Activated CD4-positive, alpha-beta T cell treated with anti-CD3 and anti-CD28 coated beads, Interleukin-2, amount 50 U/mL, for 16 hours (primary cell): ENCODE data around the gene MAGI2.
A peak's percentile ranks its signal among the peaks of the same experiment; 100 is the strongest.
"Not testable (repeated sequence)": the region's sequence is repeated elsewhere in the genome, so short reads cannot be mapped to it uniquely, and the experiment has no call there.

Experiments used
- DNase-seq: peaks from one replicate; pipeline ENCODE4 v3.0.0-alpha.2; 2020

The MAGI2 gene

DNA sequence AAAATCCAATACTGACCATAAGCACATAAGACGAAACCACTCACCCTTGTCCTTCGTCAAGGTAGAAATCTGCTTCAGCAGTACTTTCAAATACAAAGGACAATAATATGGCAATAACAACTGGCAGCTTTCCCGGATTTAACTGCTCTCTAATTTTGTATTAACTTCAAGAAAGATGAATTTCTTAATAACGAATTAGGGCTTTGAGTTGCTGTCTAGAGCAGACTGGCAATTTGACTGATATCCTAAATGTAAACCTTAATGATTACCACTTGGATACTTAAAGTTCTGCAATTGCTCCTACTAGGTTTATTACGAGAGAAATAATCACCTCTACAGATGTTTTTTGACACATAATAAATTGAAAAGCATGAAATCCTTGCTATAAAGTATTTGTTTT lies 418.7 kb downstream of the MAGI2 start:
- no peak for DNase-seq

DNA sequence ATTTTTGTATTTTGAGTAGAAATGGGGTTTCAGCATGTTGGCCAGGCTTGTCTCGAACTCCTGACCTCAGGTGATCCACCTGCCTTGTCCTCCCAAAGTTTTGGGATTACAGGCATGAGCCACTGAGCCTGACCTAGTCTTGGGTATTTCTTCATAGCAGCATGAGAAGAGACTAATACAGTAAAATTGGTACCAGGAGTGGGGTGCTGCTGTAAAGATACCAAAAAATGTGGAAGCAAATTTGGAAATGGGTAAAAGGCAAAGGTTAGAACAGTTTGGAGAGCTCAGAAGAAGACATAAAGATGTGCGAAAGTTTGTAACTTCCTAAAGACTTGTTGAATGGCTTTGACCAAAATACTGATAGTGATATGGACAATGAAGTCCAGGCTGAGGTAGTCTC lies 433.8 kb downstream of the MAGI2 start:
- DNase-seq, result not testable (repeated sequence)

DNA sequence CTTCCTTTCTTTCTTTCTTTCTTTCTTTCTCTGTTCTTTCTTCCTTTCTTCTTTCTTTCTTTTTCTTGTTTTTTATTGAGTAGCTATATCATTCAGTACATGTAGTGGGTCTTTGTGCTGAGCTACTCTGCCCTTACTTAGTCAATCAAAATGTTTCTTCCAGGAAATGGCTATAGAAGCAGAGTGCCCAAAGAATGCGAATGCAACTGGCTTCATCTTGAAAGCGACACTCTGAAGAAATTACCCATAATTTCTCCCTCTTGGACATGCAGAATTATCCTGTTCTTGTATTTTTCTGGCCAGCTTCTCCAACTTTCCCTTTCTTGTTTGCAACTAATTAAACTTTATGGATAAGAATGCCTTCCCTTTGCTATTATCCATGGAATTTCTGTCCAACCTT lies 441.5 kb downstream of the MAGI2 start:
- DNase-seq, result no peak

DNA sequence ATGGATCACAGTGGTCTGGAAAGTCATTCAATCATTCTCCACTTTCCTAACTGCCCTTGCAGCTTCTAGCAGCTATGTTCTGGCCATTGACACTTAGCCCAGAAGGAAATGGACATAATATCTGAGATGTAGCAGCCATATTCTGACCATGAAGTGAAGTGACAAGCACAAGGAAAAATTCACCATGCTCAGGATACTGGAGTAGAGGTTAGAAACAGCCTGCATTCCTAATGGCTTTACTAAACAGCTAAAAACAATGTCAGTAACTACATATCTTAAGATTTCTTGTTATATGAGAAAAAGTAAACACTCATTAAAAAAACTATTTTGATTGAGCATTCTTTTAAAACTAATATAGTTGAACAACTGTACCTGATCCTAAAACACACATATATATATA lies 443.8 kb downstream of the MAGI2 start:
- DNase-seq, result no peak

DNA sequence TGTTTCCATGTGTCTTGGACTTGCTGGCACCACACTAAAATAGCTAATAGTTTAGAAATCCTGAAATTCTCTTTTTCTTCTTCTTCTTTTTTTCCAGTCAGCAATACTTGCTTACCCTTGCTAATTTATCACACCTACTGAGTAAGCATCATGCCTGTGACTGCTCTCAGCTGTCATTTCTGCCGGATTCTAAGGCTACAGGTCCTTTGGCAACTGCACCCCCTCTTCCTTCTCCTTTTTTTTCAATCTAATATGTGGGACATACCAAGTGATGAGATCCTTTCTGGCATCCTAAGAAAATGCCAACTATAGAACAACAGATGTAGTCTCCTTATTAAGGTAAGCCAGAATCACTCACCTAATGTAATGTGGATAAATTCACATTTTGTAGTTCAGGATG lies 444.7 kb downstream of the MAGI2 start:
- DNase-seq, result no peak

DNA sequence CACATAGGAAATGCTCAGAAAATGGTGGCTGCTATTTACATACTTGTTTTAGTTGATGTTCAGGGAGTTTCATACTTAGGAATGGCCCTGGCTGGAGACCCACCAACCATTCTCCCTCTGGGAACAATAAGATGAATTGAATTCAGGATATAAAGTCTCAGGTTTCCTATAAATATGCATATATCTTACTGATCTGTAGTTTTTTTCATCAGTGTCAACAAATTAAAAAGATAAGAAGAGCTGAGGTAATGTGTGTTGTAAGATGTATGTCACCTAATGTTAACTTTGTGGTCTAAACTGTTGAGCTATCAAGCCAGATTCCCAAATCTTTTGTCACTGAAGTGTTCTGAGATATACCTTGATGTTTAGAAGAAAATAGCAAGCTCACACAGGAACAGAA lies 457.5 kb downstream of the MAGI2 start:
- DNase-seq, result no peak

DNA sequence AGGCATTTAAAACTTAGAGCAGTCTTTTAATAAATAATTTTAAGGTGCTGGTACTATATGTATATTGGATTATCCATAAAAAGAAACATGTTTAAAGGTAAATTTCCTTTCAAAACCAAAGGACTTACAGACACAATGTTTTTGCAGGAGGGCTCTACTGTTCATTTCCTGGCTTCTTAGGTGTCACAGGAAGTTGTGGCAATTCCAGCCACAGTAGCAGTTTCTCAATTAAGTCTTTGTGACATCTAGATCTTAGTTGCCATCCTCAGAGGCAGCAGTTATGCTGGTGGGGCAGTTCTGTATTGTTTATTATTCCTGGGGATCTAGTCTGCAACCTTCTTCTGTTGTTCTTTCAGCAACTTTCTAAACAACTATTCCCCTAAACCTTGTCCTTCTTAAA lies 460.1 kb downstream of the MAGI2 start:
- peak; percentile 2 for DNase-seq

DNA sequence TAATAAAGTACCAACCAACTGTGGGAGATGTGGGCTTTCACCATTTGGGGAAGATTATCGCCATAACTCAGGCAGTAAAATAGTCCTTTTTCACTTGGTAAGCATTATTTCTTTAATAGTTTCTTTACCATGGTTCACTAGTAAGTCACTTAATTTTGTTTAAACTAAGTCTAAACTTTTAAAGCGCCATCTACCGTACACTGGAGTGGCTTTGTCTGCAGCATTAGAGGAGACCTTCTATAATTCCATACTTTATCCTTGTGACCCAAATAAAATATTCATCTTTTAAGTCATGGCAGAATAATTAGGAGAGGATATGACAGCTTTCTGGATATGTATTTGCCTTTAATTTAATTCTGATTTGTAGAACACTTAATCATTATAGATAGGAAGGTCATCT lies 468.0 kb downstream of the MAGI2 start:
- no peak for DNase-seq

DNA sequence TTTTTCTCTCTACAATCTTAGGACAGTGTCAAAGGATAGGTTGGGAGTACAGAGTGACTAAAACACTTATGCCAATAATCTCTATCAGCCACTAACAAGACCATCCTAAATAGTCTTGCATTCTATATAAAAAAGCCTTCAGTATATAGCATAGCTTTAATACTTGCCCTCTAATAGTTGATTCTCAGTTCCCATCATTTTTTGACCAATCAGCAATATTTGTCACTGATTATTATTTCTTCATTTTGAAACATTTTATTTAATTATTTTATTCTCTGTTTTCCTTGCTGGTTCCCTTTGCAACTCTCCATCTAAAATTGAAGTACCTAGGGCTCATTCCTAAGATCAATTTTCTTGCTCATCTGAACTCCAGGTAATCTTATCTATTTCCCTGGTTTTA lies 470.0 kb downstream of the MAGI2 start:
- no peak for DNase-seq

DNA sequence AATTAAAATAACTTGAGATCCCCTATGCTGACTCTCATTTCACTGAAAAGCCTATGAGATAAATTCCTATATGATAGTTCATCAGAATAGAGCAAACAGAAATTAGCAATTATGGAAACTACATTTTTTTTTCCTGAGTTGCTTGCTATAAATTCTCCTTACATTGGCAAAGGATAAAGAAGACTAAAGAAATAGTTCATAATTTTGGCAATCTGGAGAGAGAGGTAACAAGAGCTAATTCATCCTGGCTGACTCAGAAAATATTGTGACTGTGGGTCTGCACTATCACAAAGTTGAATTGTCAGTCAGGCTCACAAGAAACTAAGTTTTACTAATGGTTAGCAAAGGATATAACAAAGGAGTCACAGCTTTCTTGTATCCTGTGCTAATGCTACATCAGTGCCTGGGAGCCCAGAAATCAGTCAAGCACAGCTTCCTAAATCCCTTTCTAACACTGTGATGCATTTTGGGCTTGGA lies 483.0 kb downstream of the MAGI2 start:
- DNase-seq, result no peak

DNA sequence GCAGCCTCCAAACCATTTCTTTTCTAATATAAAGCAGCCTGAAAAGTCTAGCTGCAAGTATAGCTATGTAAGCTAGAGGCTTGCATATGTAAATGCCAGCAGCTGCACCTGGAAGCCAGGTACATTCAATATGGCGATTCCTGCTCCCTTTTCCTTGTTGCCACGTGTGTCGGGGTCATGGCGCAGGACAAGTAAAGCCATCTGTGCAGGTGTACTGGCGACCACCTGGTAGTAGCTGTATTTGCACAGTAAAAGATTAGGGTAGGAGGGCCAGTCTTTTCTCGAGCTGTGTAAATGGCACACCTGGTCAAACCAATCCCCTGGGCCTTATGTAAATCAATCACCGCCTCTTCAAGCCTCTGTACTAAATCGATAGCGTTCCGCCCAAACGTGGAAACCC lies 484.5 kb downstream of the MAGI2 start:
- no peak for DNase-seq

DNA sequence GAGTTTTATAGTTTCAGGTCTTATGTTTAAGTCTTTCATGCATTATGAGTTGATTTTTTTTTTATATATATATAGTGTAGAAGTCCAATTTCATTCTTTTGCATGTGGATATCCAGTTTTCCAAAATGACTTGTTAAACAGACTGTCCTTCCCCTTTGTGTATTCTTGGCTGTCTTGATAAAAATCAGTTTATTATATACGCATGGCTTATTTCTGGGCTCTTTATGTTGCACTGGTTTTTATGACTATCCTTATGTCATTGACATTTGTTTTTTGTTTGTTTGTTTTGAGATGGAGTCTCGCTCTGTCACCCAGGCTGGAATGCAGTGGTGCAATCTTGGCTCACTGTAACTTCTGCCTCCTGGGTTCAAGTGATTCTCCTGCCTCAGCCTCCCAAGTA lies 485.9 kb downstream of the MAGI2 start:
- not testable (repeated sequence) for DNase-seq

DNA sequence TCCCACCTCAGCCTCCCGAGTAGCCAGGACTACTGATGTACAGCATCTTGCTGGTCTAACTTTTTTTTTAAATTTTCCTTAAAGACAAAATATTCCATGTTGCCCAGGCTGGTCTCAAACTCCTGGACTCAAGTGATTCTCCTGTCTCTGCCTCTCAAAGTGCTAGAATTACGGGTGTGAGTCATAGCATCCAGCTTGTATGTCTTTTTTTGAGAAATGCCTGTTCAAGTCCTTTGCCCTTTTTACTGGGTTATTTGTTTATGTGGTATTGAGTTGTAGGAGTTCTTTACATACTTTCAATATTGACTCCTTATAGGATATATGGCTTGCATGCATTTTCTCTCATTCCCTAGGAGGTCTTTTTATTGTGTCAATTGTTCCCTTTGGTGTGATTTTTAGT lies 486.4 kb downstream of the MAGI2 start:
- no peak for DNase-seq

DNA sequence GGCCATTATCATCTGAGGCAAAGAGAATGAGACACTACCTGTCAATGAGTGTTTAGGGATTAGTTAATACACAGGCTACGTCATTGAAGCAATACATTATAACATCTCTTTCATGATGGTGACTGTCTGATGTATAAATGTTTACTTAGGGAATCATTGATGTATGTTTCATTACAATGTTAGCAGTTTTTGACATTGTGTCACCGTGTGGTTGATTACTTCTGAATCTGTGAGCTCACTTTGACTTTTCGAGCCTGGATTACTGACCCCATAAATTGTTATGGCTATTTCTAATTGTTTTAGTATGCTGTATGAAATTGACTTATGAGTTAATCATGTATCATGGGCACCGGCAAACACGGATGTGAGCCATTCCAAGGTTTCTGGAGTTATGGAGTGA lies 494.0 kb downstream of the MAGI2 start:
- no peak for DNase-seq

DNA sequence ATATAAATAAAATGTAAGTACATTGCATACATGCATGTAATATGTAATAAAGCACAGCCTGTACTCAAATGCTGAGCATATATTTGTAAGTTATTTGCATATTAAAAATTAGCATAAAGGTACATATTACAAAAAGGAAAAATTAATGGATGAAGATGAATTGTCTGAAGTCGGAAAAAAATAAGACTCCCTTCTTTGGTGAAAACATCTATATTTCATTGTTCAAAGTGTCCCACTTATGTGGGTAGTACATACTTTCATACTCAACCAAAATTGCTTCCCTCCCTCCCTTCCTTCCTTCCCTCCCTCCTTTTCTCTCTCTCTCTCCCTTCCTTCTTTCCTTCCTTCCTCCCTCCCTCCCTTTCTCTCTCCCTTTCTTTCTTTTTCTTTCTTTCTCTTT lies 498.1 kb downstream of the MAGI2 start:
- DNase-seq, result no peak

DNA sequence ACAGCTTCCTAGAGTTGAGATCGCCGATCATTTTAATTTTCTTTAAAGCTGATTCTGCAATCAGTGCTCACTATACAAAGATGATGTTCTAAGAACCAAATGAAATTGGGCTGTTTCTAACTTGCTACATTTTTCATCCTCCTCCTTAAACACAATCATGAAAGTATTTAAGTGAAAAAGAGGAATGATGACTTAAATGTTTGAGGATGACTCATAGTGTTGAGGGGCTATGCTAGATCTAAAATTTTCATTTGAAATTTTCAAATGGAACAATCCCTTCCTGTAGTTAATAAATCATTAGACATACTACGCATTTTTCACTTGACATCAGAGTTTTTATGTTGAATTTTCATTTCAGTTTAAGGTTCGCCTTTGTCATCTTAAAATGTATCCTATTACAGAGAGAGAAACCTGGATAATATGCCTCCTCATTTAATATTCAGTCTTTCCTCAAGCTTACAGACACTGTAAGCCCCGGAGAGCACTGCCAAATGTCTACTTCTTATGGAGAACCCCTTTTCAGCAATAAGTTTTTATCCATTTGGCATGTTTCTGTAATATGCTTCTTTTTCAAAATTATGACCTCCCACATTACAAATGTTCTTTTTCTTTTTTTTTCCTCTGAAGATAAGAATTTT lies 499.6 kb downstream of the MAGI2 start:
- DNase-seq, result no peak

DNA sequence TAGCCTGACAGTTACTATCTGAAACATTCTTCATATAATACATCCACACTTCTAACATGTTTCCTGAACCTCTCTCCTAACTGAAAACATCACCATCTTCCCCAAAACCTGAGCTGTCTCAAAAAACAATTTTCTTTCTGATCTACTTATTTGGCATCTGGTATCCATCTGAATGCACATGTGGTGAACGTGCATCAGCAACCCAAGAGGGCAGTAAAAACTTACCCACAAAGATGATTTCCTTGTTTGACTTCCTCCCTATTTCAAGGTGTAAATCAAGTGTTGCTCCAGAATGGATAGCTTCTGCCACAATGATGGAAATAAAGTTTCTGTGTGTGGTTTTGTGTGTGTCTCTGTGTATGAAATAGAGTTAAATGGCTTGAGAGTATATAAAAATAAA lies 500.4 kb downstream of the MAGI2 start:
- no peak for DNase-seq

DNA sequence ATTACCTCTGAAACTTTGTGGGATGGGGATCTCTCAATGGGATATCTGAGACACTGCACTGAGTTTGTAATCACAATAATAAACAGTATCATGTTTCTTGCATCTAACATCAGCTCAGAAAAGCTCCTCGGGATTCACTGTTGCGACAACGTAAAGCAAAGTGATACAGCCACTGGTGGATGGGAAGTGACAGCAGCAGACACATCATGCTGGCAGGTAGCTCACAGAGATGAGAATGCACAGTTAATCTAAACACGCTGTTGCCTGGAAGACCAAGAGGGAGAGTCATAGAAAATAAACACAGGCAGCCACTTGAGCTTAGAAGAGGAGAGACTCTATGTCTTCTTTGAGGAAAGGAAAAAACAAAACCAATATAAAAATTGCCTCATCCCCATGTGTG lies 513.8 kb downstream of the MAGI2 start:
- DNase-seq, result no peak

DNA sequence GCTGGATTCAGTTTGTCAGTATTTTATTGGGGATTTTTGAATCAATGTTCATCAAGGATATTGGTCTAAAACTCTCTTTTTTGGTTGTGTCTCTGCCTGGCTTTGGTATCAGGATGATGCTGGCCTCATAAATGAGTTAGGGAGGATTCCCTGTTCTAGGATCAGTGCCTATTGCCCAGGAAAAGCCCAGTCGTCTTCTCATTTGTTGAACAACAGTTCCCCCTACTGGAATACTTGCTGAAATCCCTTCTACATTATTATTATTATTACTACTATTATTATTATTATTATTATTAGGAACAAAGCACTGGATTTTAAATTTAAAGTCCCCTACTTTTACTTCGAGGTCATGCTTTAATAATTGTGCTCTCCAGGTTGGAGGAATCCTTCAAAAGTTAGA lies 528.9 kb downstream of the MAGI2 start:
- DNase-seq, result no peak

DNA sequence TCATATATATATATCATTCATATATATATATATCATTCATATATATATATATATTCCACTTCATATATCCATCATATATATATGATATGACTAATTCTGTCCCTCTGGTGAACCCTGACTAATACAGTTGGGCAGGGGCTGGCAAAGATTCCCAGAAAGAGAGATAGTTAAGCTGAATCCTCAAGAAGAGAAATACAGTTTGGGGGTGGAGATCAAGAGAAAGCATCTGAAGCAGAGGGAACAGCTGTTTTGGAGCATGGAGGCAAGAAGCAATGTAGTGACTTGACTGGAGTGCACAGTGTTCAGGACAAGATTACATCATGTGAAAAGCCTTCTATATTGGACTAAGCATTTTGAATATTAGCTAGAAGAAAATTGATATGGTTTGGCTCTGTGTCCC lies 540.7 kb downstream of the MAGI2 start:
- DNase-seq, result no peak

DNA sequence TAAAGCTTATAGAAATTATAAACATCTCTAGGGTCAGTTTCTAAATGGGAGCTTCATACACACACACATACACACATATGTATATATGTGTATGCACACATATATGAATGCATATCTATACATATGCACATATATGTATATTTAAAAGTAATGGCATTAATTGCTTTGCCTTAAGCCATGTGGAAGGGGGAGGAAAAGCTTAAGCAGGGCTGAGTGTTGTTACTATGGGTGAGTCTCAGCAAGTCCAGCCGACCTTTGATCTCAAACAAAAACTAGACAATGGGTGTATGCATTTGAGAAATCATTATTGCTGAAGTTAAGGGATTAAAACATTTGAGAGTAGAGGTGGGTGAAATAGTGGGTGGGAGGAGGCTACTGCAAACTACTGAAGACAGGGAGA lies 546.7 kb downstream of the MAGI2 start:
- no peak for DNase-seq

DNA sequence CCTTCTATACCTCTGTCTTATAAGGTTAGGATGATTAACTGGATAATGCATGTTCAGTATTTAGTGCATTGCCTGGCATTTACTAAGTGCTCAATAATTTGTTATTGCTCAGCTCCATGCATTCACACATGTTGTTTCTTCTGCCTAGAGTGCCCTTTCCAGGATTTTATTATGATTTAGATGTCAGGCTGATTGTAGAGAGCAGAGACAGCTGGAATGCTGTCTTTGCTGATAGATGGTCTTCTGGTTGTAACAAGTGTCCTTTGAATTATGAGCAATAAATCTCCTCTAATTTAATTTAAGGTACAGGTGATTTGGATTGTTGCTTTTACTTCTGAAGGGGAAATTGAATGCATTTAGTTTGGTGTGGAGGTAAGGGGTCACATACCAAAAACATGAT lies 548.0 kb downstream of the MAGI2 start:
- no peak for DNase-seq

DNA sequence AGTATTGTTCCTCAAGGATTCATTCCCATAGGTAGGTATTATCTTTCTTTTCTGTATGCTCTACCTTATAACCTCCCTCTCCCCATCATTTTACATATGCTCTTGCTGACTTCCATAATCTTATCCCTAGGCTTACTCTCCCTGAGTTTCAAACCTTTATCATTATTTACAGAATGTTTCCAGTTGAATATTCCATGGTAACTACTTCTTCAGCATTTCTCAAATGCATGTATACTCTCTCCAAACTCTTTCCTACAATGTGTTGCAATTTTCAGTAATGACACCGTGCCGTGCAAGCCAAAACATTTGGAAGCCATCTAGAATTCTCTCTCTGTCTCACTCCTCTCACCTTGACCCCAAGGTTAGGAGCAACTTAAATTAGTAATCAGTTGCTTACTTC lies 548.5 kb downstream of the MAGI2 start:
- DNase-seq, result no peak

DNA sequence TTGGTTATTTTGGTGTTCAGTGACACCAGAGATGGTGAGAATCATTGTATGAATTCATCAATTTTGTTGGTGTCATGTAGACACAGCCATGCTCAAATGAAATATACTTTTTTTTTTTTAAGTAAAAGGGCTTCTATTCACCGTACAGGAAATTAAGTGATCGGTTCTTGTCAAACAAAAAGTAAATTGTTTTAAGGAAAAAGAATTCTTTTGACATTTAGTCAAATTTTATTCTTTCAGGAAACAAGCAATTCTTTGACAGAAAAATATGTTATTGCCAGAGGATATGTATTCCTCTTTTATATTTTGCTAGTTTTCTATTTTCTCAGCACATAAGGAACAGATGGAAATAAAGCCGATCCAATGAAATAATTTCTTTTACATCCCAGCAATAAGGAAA lies 551.9 kb downstream of the MAGI2 start:
- no peak for DNase-seq

DNA sequence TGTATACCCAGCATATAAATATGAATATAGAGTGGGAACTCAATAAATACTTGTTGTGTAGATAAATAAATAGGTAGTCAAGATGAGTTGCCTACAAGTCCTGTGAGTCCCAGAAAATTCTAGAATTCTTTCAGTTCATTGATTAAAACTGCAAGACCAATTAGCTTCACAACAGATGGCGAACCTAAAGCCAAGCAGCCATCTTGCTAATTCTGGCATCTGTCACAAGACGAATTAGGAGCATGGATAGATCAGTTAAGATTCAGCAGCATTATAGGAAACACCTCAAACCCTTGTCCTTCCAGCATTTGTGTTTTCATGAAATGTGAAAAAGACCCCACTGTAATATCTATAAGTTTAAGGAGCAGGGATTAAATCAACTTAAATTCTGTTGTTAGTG lies 552.7 kb downstream of the MAGI2 start:
- DNase-seq, result no peak

DNA sequence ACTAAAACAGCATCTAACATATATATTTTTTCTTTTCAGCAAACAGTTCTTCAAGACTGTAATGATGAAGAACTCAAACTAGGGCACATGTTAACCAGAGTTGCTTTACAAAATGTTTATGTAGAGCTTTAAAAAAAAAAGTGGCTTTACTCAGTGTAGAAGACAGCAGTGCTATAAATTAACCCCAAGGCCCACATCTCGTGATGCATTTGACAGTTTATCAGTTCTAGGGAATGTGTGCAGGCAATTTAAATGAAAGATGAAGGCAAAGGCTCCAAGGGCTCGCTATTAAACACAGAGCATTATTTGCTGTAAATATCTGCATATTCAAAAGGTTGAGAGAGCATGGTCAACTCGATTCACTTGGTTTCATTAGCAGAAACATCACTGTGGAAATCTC lies 558.1 kb downstream of the MAGI2 start:
- no peak for DNase-seq
